ENCODE measurements around the gene TTC36.

GRCh38 chr11:118514103-118514502, 13.2 kb upstream of the TTC36 start:
- TF ChIP-seq CTCF (conservative IDR thresholded peaks at IDR 0.05 in 1 of 2, IDR thresholded peaks at IDR 0.05 in 1 of 2; ENCODE audit: extremely low read depth in 1 of 2, insufficient read depth in 1 of 2, low read depth in 1 of 2, low read length in 2 of 2) (no peak), EZH2 (IDR thresholded peaks at IDR 0.05; ENCODE audit: borderline replicate concordance, low read length) (no peak)

Measured in mammary epithelial cell (primary cell).